GM19463 (cell line): ENCODE results near the gene EFL1.

Source experiments
- ATAC-seq: cut with Tn5 transposase; IDR thresholded peaks from one replicate; pipeline ENCODE4 v1.9.1; 2021; ENCODE audit warnings: mild to moderate bottlenecking, moderate library complexity; ENCODE audit not compliant: unreplicated experiment

Gene EFL1

DNA sequence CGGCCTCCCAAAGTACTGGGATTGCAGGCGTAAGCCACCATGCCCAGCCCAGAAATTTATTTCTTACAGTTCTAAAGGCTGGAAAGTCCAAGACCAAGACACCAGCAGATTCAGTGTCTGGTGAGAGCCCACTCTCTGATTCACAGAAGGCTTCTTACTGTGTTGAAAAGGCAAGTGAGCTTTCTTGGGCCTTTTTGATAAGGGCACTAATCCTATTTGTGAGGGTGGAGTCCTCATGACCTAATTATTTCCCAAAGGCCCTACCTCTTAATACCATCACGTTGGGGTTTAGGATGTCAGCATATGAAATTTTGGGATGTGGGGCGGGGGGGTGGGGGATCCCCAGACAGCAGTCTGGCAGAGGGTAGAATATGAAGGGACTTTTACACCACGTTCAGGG is 169.2 kb downstream of the EFL1 start:
- no peak for ATAC-seq

DNA sequence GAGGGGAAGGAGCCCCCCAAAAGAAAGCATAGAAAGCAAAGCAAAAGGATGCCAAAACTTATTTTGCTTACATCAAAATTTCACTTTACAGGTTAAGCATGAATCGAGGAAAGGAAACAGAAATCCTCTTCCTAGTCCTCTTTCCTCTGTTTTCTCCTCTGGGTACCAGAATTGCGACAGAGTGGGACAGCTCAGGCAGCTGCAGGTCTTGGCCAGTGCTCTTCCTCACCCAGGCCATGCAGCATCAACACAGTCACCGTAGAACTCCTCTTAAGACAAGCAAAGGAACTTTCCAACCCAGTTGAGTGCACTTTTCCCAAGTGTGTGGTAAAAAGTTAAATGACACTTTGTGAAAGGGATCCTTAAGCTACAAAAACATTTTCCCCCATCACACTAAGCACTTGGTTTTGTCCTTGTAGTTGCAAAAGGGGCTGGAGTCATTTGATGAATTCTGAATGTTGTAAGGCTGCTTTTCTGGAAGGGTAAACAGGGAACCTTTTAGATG is 170.8 kb downstream of the EFL1 start:
- no peak for ATAC-seq

DNA sequence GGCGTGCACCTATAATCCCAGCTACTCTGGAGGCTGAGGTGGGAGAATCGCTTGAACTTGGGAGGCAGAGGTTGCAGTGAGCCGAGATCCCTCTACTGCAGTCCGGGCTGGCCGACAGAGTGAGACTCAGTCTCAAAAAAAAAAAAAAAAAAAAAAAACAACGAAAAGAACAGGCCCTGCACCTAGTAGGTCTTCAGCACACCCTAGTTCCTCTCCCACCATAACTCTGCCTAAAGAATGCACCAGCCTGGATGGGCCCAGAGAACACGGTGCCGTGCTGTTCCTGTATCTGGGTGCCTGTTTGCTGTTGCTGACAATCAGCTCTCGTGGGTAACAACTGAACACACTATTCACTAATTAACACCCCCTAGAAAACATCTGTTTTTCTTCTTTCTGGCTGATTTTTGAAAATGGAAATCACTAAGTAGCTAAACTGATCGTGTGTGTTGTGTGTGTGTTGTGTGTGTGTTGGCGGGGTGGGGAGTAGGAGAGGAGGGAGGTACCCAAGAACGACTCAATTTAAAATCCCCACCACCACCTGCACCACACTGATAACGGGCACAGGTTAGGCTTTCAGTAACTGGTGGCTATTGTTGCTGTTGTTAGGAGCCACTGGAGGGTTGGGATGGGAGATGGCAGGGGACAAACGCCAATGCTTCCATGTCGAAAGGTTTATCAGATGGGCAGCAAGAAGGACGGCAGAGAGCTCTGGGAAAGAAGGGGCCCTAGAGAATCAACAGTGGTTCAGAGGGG is 176.1 kb downstream of the EFL1 start:
- ATAC-seq: no peak

DNA sequence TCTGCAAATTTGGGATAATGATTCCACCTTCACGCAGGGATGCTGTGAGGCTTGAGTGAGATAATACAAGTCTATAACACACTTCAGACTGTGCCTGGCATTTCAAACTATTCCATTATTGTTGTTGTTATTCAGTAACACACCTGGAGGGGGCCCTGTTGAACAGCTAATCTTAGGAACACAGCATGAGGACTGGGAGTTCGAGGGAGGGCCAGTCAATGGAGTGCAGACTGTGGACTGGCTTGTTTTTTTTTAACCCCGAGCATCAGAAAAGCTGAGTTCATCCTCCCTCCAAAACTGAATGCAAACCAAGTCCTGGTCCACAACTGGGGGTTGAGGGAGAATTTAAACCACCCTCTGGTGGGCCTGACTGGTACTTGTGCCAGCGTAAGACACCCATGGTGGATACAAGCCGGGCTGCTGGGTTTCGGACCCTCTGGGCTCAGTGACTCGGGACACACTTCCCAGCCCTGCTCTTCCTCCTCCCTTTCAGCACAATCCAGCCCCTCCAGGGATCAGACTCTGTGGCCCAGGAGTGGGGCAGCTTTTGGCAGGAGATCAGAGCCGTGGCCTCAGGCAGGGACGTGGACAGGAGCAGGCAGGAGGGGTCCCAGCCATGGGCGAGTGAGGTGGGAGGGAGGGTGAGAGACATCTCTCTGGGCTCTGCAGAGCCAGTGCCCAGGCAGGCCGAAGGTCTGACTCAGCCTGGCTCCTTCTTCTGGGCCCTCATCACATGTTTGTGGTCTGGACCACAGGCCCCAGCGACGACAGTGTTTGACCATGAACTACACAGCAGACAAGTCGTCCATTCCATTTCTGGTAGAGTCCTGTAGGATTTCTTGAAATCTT is 180.4 kb downstream of the EFL1 start:
- ATAC-seq: no peak

DNA sequence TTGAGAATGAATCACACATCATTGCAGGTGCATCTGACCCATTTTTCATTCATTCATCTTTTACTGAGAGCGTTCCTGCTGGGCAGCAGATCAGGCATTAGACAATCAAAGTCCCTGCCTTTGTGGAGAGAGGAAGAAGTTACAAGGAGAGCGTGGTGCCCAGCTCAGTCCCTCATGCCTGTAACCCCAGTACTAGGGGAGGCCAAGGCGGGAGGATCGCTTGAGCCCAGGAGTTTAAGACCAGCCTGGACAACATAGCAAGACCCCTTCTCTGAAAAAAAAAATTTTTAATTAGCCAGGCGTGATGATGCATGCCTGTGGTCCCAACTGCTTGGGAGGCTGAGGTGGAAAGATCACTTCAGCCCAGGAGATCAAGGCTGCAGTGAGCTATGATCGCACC is 181.8 kb downstream of the EFL1 start:
- ATAC-seq: no peak
